ENCODE measurements around the gene FBXO40.
"Not testable (repeated sequence)": the region's sequence is repeated elsewhere in the genome, so short reads cannot be mapped to it uniquely, and the experiment has no call there.

FBXO40 gene

DNA sequence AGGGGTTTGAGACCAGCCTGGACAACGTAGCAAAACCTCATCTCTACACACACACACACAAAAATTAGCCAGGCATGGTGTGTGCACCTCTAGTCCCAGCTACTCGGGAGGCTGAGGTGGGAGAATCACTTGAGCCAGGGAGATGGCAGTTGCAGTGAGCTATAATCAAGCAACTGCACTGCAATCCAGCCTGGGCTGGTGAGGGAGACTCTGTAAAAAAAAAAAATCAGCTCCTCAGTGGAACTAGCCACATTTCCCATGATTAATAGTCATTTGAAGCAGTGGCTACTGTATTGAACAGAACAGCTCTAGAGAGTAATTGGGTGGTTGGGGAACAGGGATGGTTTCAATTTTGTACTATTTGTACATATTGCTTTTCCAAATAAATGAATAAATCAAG is 11.5 kb upstream of the FBXO40 start:
- ChIA-PET POLR2A (no interaction called here), CTCF (no interaction called here)
- no peak for DNase-seq (ENCODE audit: low read depth, low spot score)
- TF ChIP-seq, protein P1, sequence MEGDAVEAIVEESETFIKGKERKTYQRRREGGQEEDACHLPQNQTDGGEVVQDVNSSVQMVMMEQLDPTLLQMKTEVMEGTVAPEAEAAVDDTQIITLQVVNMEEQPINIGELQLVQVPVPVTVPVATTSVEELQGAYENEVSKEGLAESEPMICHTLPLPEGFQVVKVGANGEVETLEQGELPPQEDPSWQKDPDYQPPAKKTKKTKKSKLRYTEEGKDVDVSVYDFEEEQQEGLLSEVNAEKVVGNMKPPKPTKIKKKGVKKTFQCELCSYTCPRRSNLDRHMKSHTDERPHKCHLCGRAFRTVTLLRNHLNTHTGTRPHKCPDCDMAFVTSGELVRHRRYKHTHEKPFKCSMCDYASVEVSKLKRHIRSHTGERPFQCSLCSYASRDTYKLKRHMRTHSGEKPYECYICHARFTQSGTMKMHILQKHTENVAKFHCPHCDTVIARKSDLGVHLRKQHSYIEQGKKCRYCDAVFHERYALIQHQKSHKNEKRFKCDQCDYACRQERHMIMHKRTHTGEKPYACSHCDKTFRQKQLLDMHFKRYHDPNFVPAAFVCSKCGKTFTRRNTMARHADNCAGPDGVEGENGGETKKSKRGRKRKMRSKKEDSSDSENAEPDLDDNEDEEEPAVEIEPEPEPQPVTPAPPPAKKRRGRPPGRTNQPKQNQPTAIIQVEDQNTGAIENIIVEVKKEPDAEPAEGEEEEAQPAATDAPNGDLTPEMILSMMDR (IDR thresholded peaks at IDR 0.05; ENCODE audit: insufficient read depth, low read length, missing control alignments) = no peak
- no peak overlapping the region for H3K4me3 ChIP-seq (ENCODE audit: low read depth, low read length)

- H3K4me3 ChIP-seq (ENCODE audit: low read depth, low read length) = no peak overlapping the region
- CTCF ChIA-PET = no interaction called here
- POLR2A ChIA-PET = no interaction called here
- DNase-seq (ENCODE audit: low read depth, low spot score) = no peak
- TF ChIP-seq, protein P1 (IDR thresholded peaks at IDR 0.05; ENCODE audit: insufficient read depth, low read length, missing control alignments) = no peak
Observed at GRCh38 chr3:121584418-121584817, 8.8 kb upstream of the FBXO40 start.

- POLR2A ChIA-PET; DNase-seq (ENCODE audit: low read depth, low spot score); CTCF ChIA-PET; H3K4me3 ChIP-seq (ENCODE audit: low read depth, low read length): not testable (repeated sequence)
Observed at GRCh38 chr3:121593806-121594205, 627 bp downstream of the FBXO40 start.

DNA sequence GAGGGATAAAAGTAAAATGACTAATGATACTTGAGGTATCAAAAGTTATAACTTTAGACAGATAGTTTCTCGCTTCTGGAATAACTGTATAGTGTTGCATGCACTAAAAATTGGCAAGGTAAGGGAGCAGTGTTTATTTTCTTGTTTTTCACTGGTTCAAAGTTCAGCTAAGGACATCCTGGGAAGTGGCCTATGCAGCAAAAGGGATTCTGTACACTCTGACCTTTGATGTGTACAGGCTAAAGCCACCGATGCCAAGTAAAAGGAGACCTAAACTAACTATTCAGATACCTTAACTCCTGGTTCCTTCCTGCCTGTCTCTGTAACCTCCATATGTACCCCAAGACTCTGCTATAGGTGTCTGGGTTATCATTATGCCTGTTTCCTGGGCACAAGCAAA is 1.7 kb downstream of the FBXO40 start:
- TF ChIP-seq, protein P1 (IDR thresholded peaks at IDR 0.05; ENCODE audit: insufficient read depth, low read length, missing control alignments) = no peak
- ChIA-PET POLR2A (no interaction called here), CTCF (no interaction called here)
- DNase-seq (ENCODE audit: low read depth, low spot score) = no peak
- no peak overlapping the region for H3K4me3 ChIP-seq (ENCODE audit: low read depth, low read length)

- TF ChIP-seq, protein P1 (IDR thresholded peaks at IDR 0.05; ENCODE audit: insufficient read depth, low read length, missing control alignments) = no peak
- no peak for DNase-seq (ENCODE audit: low read depth, low spot score)
- no peak overlapping the region for H3K4me3 ChIP-seq (ENCODE audit: low read depth, low read length)
- ChIA-PET CTCF (no interaction called here), POLR2A (no interaction called here)
Observed at GRCh38 chr3:121595765-121596406, 2.7 kb downstream of the FBXO40 start.

DNA sequence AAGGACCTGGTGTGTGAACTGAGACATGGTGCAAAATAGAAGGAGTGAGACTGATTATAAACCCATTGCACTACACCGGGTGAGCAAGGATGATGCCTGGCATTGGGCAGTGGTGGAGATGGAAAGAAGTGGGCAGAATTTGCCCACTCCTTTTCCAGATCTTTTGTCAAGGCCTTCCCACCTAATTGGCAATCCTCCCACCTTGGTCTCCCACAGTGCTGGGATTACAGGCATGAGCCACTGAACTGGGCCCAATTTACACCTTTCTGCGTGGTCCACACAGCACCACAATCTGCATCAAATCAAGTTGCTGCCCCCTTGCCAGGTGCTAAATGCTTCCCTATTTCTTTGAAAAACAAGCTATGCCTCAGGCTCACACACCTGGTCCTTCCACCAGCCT is 5.4 kb downstream of the FBXO40 start:
- TF ChIP-seq, protein P1 (IDR thresholded peaks at IDR 0.05; ENCODE audit: insufficient read depth, low read length, missing control alignments) = no peak
- CTCF ChIA-PET = interaction anchor here (1.4 kb wide), 1 partner anchor 51 kb away, joined by 4 read pairs; no protein-coding TSS in a partner anchor
- H3K4me3 ChIP-seq (ENCODE audit: low read depth, low read length) = no peak overlapping the region
- POLR2A ChIA-PET = no interaction called here
- no peak for DNase-seq (ENCODE audit: low read depth, low spot score)

- CTCF ChIA-PET, POLR2A ChIA-PET: not testable (repeated sequence)
Observed at GRCh38 chr3:121599900-121600299, 6.7 kb downstream of the FBXO40 start.

More at GRCh38 chr3:121599900-121600299, 6.7 kb downstream of the FBXO40 start:
- DNase-seq (ENCODE audit: low read depth, low spot score); H3K4me3 ChIP-seq (ENCODE audit: low read depth, low read length): not testable (repeated sequence)
